ENCODE data around the gene PPP2R2D.

Gene PPP2R2D

DNA sequence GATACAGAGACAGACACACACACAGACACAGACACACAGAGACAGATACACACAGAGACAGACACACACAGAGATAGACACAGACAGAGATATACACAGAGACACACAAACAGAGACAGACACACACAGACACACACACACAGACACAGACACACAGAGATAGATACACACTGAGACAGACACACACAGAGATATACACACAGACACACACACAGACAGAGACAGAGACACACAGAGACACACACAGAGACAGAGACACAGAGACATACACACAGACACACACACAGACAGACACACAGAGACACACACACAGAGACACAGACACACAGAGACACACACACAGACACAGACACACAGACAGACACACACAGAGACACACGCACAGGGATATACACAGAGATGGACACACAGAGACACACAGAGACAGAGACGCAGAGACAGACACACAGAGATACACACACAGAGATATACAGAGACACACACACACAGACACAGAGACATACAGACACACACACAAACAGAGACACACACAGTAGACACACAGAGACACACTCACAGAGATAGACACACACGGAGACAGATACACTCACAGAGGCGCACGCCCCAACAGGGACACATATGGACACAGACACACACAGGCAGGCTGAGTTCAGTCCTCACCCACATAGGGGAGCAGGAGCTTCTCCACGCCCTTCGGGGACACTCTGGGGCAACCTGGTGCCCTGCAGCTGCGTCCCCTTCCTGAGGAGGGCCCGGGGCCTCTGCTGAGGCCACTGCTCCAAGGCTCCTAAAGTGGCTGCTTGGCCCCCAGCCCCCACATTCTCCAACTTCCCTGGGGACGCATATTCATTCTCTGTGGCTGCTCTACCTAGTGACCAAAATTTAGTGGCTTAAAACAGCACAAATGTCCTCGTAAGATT is 10.3 kb upstream of the PPP2R2D start:
- no peak for DNase-seq

DNA sequence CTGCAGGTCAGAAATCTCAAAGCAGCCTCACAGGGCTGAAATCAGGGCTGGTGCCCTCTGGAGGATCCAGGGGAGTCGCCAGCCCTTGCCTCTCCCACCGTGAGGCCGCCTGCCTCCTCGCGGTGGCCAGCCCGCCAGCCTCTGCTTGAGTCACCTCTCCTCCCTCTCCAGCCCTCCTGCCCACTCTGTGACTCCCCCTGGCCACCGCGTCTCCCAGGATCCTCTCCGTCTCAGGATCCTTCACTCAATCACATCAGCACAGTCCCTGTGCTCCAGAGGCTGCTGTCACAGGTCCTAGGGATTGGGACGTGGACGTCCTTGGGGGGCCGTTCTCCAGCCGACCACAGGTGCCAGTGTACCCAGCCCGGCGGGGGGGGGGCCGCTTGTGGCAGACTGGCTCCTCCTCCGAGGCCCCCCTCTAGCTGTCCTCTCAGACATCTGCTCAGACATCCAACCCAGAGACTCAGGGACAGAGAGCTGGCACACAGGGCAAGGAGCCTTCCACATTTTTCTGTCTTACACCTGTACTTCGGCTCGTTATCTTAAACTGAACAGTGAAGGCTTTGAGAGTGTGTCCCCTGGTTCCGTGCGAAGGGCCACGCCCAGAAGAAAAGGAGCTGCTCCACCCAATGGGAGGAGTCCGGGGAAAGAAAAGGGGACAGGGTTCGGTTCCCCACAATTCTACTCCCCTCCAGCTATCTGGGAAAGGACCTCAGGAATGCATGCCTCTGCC is 9.4 kb upstream of the PPP2R2D start:
- DNase-seq: no peak

DNA sequence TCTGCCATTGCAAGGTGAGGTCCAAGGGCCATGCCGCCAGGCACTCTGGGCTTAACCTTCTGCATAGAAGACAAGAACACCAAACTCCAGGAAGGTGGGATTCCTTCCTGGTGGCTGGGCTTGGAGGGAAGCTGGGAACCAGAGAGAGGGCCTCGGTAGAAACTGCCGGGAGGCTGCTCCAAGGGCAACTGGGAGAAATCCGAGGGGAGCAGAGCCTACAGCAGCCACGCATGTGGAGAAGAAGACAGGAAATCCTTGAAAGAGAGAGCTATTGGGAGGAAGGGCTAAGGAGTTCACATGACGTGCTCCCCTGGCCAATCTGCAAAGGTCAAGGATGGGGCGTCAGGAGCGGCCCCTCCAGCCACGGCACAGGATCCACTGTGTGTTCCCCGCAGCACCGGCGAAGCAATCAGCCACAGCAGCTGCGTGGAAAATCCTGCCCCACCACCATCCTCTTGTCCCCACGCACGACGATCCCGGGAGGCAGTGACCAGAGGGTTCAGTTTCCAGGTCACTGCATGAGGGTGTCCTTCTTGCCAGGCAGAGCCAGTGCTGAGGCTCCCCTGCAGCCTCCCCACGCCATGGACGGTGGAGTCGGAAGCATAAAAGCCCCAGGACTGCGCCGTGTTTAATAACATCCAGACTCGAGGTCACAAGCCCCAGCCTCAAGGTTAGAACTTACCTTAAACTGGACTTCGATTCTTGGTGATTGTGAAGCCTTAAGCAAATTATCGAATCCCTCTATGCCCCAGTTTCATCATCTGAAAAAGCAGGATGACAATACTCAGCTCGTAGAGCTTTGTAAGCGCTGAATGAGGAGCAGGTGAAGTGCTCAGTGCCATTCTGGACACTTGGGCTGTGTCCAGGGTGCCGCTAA is 8.6 kb upstream of the PPP2R2D start:
- no peak for DNase-seq

DNA sequence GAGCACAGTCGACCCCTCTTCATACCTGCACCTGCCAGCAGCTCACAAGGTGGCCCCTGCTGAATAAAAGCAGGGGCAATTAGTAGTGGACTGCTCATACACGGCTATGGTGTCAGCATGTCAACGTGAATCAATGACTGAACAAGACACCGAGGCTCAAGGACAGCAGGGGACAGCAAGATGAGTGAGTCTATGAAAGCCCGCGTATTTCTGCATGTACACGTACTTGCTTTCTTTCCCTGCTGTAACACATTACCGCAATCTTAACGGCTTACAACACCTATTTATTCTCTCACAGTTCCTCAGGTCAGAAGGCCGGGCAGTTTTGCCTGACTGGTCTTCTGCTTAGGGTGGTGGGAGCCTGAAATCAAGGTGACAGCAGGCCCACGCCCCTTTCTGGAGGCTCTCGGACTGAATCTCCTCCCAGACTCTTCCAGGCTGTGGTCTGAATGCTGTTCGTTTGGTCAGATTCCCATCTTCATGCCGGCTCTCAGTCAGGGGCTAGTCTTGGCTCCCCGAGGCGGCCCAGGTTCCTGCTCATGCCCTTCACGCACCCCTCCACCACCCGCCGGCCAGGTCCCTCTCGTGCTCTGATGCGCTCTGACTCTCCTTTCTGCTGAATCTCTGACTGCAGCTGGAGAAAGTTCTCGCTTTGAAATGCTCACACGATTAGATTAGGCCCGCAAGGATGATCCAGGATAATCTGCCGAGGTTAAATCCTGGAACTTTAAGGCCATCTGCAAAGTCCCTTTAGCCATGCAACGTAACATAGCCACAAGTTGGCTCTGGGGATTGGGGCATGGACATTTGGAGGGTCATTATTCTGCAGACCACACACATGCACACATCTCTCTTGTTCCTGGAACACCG is 7.8 kb upstream of the PPP2R2D start:
- no peak for DNase-seq

DNA sequence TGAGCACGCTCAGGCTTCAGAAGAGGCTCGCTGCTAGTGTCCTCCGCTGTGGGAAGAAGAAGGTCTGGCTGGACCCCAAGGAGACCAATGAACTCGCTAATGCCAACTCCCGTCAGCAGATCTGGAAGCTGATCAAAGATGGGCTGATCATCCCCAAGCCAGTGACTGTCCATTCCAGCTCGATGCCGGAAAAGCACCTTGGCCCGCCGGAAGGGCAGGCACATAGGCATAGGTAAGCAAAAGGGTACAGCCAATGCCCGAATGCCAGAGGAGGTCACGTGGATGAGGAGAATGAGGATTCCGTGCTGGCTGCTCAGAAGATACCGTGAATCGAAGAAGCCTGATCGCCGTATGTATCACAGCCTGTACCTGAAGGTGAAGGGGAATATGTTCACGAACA is 5.7 kb upstream of the PPP2R2D start:
- DNase-seq: no peak

DNA sequence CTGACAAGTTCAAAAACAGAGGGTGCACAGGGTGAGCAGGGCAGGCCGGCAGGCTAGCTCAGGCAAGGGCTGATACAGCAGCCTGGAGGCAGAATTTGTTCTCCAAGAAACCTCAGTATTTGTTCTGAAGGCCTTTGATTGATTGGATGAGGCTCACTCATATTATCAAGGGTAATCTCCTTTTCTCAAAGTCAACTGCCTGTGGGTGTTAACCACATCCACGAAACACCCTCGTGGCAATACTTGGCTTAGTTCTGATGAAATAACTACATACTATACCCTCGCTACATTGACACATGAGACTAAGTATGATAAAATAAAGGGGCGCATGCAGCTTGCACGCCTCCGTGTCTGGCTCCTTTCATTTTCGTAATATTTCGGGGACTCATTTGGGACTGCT is 4.4 kb upstream of the PPP2R2D start:
- no peak for DNase-seq

DNA sequence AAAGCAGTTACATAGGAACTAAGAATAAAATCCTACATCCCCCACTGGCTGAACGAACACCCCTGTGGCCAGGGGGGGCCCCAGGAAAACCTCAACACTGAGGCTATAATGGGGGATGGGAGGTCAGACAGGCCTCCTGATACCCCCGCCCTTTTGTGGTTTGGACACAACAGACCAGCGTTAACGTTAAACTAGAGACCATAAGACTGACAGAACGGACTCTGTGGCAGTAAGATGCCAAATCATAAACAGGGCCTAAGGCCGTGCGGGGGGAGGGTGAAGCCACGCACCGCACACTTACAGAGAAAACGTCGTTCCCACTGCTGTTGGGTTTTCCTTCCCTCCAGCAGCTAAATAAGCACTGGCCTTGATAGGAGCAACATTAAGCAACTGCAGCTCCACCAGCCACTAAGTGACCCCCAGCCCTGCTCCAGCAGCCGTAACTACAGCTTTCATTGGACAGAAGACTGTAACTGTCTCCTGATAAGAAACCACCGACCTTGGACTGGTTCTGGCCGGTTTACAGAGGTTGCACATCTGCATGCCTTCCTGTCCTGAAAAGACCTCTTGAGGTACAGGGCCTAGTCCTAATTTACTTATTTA is 3.4 kb upstream of the PPP2R2D start:
- no peak for DNase-seq

DNA sequence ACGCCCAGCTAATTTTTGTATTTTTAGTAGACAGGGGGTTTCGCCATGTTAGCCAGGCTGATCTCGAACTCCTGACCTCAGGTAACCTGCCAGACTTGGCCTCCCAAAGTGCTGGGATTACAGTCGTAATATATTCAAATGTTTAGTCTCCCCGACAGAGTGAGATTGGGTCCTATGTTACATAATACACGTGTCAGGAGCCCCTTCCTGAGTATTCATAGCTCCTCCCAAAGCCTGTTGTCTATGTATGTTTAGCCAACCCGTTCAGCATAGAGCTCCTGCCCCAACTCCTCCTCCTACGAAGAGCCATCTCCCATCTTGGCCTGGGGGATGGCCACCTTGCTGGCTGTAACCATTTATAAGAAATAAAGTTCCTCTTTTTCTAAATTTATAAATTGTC is 2.7 kb upstream of the PPP2R2D start:
- DNase-seq: no peak

DNA sequence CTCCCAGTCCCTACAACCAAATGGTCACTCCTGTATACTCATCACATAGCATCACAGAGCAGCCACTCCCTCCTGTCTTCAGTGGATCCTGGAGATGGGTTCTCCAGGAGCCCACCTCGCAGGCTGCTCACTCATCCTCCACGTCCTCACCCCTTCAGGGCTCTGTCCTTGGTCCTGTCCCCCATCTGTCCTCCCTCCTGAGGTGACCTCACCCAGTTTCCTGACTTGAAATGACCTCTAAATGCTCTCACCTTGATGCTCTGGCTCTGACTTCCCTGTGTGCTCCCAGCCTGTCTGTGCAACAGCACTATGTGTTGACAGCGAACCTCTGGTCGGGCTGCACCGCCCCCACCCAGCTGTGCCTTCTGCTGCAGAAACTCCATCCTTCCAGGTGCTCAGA is 2.1 kb upstream of the PPP2R2D start:
- no peak for DNase-seq

DNA sequence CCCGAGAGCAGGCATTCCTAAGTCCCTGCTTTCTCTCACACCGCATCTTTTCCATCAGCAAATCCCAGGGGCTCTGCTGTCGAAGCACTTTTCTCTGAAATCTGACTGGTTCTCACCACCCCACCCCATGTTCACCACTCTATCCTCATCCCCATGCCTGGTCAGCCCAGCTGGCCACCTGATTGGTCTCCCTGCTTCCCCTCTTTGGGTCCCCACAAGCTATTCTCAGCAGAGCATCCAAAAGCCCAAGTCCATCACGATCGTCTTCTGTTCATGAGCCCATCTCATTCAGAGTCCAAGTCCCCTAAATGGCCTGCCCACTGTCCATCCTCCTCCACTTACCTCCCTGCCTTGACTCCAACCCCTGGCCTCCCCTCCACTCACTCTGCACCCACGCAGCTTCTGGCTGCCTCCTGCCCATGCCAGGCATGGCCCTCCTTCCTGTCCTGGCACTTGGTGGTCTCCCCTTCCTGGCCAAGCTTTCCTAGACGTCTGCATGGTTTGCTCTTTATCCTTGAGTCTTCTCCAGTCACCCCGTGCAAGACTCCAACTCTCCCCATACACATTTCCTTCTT is 1.6 kb upstream of the PPP2R2D start:
- DNase-seq: no peak

DNA sequence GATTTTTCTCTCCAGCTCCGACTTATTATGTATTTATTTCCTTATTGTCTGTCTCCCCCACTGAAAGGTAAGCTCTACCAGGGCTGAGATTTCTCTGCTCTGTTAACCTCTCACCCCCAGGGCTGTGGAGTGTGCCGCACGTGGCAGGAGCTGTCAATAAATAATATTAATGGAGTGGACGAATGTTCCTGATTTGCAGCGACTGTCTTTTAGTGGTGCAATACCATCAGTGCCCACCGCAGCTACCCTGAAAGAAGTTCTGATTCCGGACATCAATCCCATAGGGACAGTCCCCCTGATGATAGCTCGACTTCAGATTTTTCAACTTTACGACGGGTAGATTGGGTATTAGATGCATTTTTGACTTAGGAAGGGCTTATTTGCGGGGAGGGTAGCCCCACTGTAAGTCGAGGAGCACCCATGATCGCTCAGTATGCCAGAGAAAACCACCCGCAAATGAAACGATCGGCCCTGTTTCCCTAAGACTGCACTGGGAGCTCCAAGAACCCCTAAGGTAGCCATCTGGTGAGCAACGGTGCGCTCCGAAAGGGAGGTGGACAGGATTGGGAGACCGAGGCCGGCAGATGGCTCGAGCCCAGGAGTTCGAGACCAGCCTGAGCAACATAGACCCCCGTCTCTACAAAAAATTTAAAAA is 986 bp upstream of the PPP2R2D start:
- DNase-seq: peak; percentile 28

DNA sequence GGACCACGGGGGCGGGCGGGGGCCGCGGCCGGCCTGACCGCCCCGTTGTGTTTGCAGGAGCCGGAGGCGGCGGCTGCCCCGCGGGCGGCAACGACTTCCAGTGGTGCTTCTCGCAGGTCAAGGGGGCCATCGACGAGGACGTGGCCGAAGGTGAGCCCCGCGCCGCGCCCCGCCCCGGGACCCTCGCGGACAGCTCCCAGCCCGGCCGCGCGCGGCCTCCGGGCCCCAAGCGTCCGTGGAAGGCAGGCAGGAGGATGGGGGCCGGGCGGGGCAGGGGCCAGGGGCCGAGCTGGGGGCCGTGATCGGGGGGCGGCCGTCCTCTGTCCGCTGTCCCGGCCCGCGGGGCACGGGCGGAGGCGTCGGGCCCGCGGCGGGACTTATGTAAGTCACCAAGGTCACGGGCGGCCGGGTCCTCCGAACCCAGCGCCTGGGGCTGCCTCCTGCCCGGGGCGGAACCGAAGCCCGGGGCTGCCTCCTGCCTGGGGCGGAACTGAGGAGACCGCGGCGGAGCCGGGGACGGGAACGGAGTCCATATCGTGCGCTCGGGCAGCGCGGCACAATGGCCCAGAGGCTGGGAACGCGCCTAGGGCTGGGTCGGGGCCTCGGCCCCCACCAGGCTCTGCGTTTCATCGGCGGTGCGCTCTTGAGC is 497 bp downstream of the PPP2R2D start:
- peak; percentile 4 for DNase-seq

DNA sequence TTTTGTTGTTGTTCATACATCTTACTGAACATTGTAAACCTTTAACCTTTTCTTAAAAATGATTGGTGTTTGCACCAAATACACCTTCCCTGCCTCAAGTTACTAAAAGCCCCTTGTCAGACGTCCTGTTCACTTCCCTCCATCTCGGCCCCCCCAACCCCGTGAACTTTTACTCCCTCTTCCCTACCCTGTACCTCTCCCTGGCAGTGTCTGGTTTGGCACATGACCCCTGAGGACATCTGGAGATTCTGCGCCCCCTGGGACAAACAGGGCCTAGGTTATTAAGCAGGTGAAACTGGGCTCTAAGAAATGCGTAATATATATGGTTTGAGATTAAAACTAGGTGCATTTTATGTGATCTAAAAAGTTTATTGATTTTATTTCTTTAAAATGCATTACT is 1.4 kb downstream of the PPP2R2D start:
- no peak for DNase-seq

DNA sequence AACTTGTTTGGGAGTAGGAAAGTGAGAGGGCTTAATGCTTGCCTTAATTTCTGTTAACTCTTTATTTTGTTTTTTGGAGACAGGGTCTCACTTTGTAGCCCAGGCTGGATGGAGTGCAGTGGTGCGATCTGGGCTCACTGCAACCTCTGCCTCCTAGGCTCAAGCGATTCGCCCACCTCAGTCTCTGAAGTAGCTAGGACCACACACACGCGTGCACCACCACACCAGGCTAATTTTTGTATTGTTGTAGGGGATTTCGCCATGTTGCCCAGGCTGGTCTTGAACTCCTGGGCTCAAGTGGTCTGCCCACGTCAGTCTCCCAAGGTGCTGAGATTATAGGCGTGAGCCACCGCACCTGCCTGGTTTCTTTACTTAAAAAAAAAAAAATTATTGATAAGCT is 1.9 kb downstream of the PPP2R2D start:
- DNase-seq: no peak

DNA sequence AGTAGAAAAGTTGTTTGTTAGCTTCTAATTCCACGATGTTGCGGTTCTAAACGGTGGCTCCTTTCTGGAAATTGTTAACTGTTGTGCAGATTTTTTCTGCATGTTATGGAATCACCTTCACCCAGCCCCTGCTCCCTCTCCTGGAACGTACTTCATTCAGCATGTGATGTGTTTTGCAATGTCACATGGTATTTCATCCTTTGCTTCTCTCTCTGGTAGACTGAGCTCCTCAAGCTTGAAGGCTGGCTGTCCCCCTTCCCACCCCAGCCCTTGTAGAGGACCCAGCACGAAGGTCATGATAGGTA is 4.4 kb downstream of the PPP2R2D start:
- DNase-seq: no peak

DNA sequence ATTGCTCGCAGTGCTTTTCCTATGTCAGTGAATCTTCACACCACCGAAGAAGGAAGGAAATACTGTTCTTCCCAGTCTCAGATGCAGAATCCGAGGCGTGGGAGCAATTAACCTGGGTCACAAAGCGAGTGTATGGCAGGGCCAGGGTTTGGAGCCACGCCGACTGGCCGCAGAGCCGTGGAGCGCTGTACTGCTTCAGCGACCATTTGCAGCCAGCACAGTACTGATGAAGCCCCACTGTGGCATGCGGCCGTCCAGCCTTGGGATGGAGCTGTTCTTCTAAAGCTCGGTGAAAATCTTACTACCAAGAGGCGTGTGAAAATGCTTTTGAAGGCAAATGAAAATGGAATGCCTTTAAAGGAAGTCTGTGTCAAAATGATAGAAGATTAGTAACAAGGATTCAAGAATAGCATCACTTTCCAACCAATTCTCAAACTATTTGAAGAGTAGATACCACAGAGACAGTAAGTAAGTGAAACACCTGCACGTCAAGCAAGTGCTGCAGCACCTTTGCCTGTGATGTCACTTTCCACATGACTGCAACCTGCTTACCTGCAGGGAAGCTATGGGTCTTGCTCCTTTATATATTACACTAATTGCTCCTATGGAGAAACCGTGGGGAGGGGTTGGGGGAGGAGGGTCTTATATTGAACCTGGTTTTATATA is 4.9 kb downstream of the PPP2R2D start:
- DNase-seq: no peak

DNA sequence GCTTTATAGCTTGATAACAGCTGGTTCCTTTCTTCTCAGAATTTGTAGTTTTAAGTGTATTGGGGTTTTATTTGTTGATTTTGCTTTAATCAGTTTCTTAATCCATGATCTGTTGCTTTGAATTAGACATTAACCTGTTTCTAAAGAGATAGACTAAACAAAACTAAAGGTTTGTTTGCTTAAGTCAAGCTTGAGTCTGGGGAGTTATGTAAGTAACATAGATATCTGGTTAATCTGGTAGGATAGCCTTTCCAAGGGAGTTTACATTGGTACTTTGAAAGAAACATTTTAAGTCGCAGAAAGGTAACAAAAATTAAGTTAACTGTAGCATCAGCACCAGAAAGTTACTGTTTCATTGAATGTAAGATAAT is 5.4 kb downstream of the PPP2R2D start:
- DNase-seq: no peak

DNA sequence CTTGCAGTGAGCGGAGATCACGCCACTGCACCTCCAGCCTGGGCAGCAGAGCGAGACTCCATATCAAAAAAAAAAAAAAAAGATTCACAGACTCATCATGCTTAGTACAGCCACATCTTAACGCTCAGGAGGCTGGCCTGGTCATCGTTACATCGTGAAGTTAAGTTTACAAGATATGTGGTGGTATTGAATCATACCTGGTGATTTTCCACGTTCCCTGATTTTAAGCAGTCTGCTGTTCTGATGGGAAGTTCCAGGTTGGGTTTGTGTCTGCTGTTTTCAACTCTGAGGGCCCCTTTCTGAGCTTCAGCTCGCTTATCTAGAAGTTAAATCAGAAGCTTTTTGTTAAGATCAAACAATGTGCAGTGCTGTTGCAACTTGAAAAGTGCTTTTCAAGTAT is 6.9 kb downstream of the PPP2R2D start:
- DNase-seq: no peak

DNA sequence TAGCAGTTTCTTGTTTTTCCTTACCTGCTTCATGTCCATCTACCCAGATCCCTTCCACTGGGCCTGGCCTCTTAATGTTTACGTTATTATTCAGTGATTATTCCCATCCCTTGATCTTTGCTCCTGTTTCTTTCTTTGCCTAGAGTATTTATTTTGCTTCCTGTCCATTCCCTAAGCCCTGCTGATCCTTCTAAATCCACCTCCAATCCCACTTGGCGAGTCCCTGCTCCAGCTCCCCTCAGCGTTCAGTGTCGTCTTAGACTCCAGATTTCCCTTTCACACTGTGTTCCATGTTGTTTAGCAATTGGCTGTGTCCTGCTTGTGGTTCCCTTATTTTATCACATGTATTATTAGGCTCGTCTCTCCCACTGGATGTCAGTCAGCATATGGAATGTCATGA is 7.3 kb downstream of the PPP2R2D start:
- DNase-seq: no peak
